Stomach (tissue), 9 donors: ENCODE data around the gene SYNPR. TPM values are rescaled to one million over a fixed set of nuclear protein-coding genes. Genes with fewer than 3 reads are reported as not detected.

Experiments used
- DNase-seq, 2 donors: peaks; one replicate each; pipeline versions ENCODE4 v3.0.0 to v3.0.0-alpha.2; 2013 to 2019
- H3K27ac ChIP-seq, 5 donors: fragments of 200-600 bp in 4 of 5; sonication (generic) in 4 of 5; one replicate each; pipeline ENCODE4 v1.5.1; 2013 to 2019; ENCODE audit warnings: mild to moderate bottlenecking in 1 of 5, moderate library complexity in 1 of 5
- H3K27me3 ChIP-seq, 3 donors: fragments of 200-600 bp; sonication (generic); one replicate each; pipeline ENCODE4 v1.5.1; 2017 to 2019; ENCODE audit warnings: mixed run types in 1 of 3
- H3K36me3 ChIP-seq, 4 donors: fragments of 200-600 bp; sonication (generic); 1 replicate in 3 of 4; 2 replicates in 1 of 4; pipeline ENCODE4 v1.5.1; 2016 to 2019
- H3K4me1 ChIP-seq, 4 donors: fragments of 200-600 bp; sonication (generic); one replicate each; pipeline ENCODE4 v1.5.1; 2016 to 2019
- H3K4me3 ChIP-seq, 4 donors: fragments of 200-600 bp; sonication (generic) in 3 of 4; one replicate each; pipeline ENCODE4 v1.5.1; 2016 to 2019; ENCODE audit warnings: mild to moderate bottlenecking in 1 of 4
- H3K9me3 ChIP-seq, 4 donors: fragments of 200-600 bp; sonication (generic); one replicate each; pipeline ENCODE4 v1.5.1; 2016 to 2019
- CTCF ChIP-seq, 7 experiments: fragments of 450-650 bp in 4 of 7; fragments of 200-600 bp in 3 of 7; sonication (generic) in 3 of 7; IDR thresholded peaks; one replicate each; pipeline ENCODE4 v1.5.1; 2016 to 2019; ENCODE audit warnings: antibody characterized with exemption in 7 of 7, control low read depth in 2 of 7, mild to moderate bottlenecking in 1 of 7
- EP300 ChIP-seq: sonication (generic); formaldehyde crosslinking; IDR thresholded peaks from one replicate; pipeline ENCODE4 v1.6.1; 2017; ENCODE audit warnings: antibody characterized with exemption
- POLR2A ChIP-seq, 4 donors: fragments of 450-650 bp; IDR thresholded peaks; one replicate each; pipeline ENCODE4 v1.6.1; 2016; ENCODE audit warnings: antibody characterized with exemption in 4 of 4, control low read depth in 2 of 4, mild to moderate bottlenecking in 1 of 4, moderate library complexity in 1 of 4
- POLR2AphosphoS5 ChIP-seq, 3 donors: sonication (generic); formaldehyde crosslinking; IDR thresholded peaks; one replicate each; pipeline ENCODE4 v1.6.1; 2016; ENCODE audit warnings: antibody characterized with exemption in 3 of 3
- WGBS, 5 donors: extraction: QIAGEN DNeasy Blood & Tissue Kit in 3 of 5; methylation state at CpG; one replicate each; pipeline versions ENCODE4 v1.1.5 to v1.1.7; 2013 to 2018; 5-methylcytosine and 5-hydroxymethylcytosine counted together
- intact Hi-C: fragments of 100-400 bp; cut with DNase I; formaldehyde crosslinking; loops from one replicate; pipeline ENCODE4 v1.15.1; 2023; ENCODE audit warnings: low total_unique reads
- polyA plus RNA-seq, 3 donors: library from polyadenylated mRNA; stranded (reverse); fragments of 200-250 nt; gene quantifications; one replicate each; pipeline ENCODE4 v1.2.3, GENCODE V29; 2013
- total RNA-seq, 5 donors: library from RNA; depleted of rRNA; stranded (reverse); fragments of >200 nt; gene quantifications; one replicate each; pipeline versions ENCODE4 v1.1.0 to v1.2.3, GENCODE V29; 2014 to 2016
- donor health status: healthy with polysubstance abuse.
- donor health status: Bipolar disorder and iron deficiency.
- donor health status: healthy.

The SYNPR gene
- total and polyA plus RNA-seq, 8 donors = 0.13 to 1.7 (median 0.31) TPM; not detected in 3

- Histone ChIP-seq H3K9me3 (no peaks in the 10 kb centered on the region), H3K36me3 (no peaks in the 10 kb centered on the region), H3K27me3 (no peaks in the 10 kb centered on the region), H3K4me1 (no peaks in the 10 kb centered on the region), H3K27ac (no peak overlapping the region), H3K4me3 (no peak overlapping the region)
- WGBS, 5 donors = 89 to 97% (median 91%) methylated on average over 8 of the region's 8 CpGs
- DNase-seq = no peak
- no peak for TF ChIP-seq POLR2AphosphoS5 (IDR thresholded peaks at IDR 0.05)
- TF ChIP-seq EP300 = no peak
- TF ChIP-seq POLR2A (IDR thresholded peaks at IDR 0.05) = no peak
- no peak for TF ChIP-seq CTCF (IDR thresholded peaks at IDR 0.05)
- intact Hi-C loops = no loop called here
Observed at GRCh38 chr3:63477494-63478129, 199.5 kb downstream of the SYNPR start.

GRCh38 chr3:63478990-63479660, 201.0 kb downstream of the SYNPR start:
- intact Hi-C loops = no loop called here
- no peaks in the 10 kb centered on the region for H3K9me3 ChIP-seq
- WGBS, 5 donors = 67 to 73% (median 69%) methylated on average over 6 of the region's 6 CpGs

GRCh38 chr3:63479661-63480035, 201.5 kb downstream of the SYNPR start:
- H3K4me1 ChIP-seq = no peaks in the 10 kb centered on the region
- H3K27me3 ChIP-seq = no peaks in the 10 kb centered on the region
- H3K9me3 ChIP-seq = no peaks in the 10 kb centered on the region
- intact Hi-C loops = no loop called here
- WGBS, 5 donors = 60 to 81% (median 64%) methylated on average over 2 of the region's 2 CpGs
- TF ChIP-seq EP300 (no peak), CTCF (IDR thresholded peaks at IDR 0.05) (no peak), POLR2A (IDR thresholded peaks at IDR 0.05) (no peak), POLR2AphosphoS5 (IDR thresholded peaks at IDR 0.05) (no peak)
- no peak overlapping the region for H3K27ac ChIP-seq
- H3K36me3 ChIP-seq = no peaks in the 10 kb centered on the region
- H3K4me3 ChIP-seq = no peak overlapping the region
- DNase-seq = no peak

More at GRCh38 chr3:63478990-63479660, 201.0 kb downstream of the SYNPR start:
- Histone ChIP-seq H3K27me3 (no peaks in the 10 kb centered on the region), H3K4me1 (no peaks in the 10 kb centered on the region), H3K4me3 (no peak overlapping the region), H3K36me3 (no peaks in the 10 kb centered on the region), H3K27ac (no peak overlapping the region)
- peak in 1 of 2 donors; percentile 23 for DNase-seq
- TF ChIP-seq EP300 (no peak), CTCF (IDR thresholded peaks at IDR 0.05) (no peak), POLR2A (IDR thresholded peaks at IDR 0.05) (no peak)

- no peak overlapping the region for H3K4me3 ChIP-seq
- WGBS, 5 donors = 80 to 95% (median 87%) methylated on average over 6 of the region's 6 CpGs
Observed at GRCh38 chr3:63481627-63482026, 203.5 kb downstream of the SYNPR start.

GRCh38 chr3:63482341-63482740, 204.2 kb downstream of the SYNPR start:
- TF ChIP-seq POLR2A (IDR thresholded peaks at IDR 0.05) = no peak
- TF ChIP-seq CTCF (IDR thresholded peaks at IDR 0.05) = no peak
- TF ChIP-seq EP300 = no peak
- TF ChIP-seq POLR2AphosphoS5 (IDR thresholded peaks at IDR 0.05) = no peak
- intact Hi-C loops = no loop called here
- H3K27me3 ChIP-seq = no peaks in the 10 kb centered on the region
- H3K4me1 ChIP-seq = no peaks in the 10 kb centered on the region
- no peaks in the 10 kb centered on the region for H3K9me3 ChIP-seq
- H3K27ac ChIP-seq = no peak overlapping the region
- no peak overlapping the region for H3K4me3 ChIP-seq
- DNase-seq = no peak
- no peaks in the 10 kb centered on the region for H3K36me3 ChIP-seq
- WGBS, 5 donors = 65 to 75% (median 71%) methylated on average over 2 of the region's 2 CpGs

More at GRCh38 chr3:63481627-63482026, 203.5 kb downstream of the SYNPR start:
- no peak overlapping the region for H3K27ac ChIP-seq
- no peaks in the 10 kb centered on the region for H3K36me3 ChIP-seq
- no peaks in the 10 kb centered on the region for H3K27me3 ChIP-seq
- no peaks in the 10 kb centered on the region for H3K4me1 ChIP-seq
- no peak for DNase-seq
- H3K9me3 ChIP-seq = no peaks in the 10 kb centered on the region
- no peak for TF ChIP-seq POLR2AphosphoS5 (IDR thresholded peaks at IDR 0.05)
- intact Hi-C loops = no loop called here
